Gastrocnemius medialis (tissue), 4 donors: Measurements from ENCODE around the gene SELENBP1.

Source experiments
- CTCF ChIP-seq, 5 experiments: fragments of 450-650 bp in 3 of 5; fragments of 200-600 bp in 2 of 5; sonication (generic) in 2 of 5; IDR thresholded peaks in 4 of 5; conservative IDR thresholded peaks in 1 of 5; 1 replicate in 4 of 5; 2 replicates in 1 of 5; pipeline ENCODE4 v1.5.1; 2016 to 2019; ENCODE audit warnings: antibody characterized with exemption in 5 of 5, mild to moderate bottlenecking in 3 of 5, moderate library complexity in 3 of 5
- POLR2A ChIP-seq, 2 donors: fragments of 450-650 bp; IDR thresholded peaks; one replicate each; pipeline ENCODE4 v1.6.1; 2017; ENCODE audit warnings: antibody characterized with exemption in 2 of 2, mild to moderate bottlenecking in 2 of 2, moderate library complexity in 2 of 2

GRCh38 chr1:151407304-151407703, 34.8 kb upstream of the SELENBP1 start:
- no peak for TF ChIP-seq POLR2A (IDR thresholded peaks at IDR 0.05)
- no peak for TF ChIP-seq CTCF (IDR thresholded peaks at IDR 0.05 in 4 of 5, conservative IDR thresholded peaks at IDR 0.05 in 1 of 5)
